ENCODE results near the gene ZNF224.

- TF ChIP-seq POLR2A (IDR thresholded peaks at IDR 0.05; ENCODE audit: low read depth, low read length) (no peak), POLR2AphosphoS5 (IDR thresholded peaks at IDR 0.05; ENCODE audit: low read depth, low read length) (no peak), TAF1 (IDR thresholded peaks at IDR 0.05; ENCODE audit: low read depth, low read length) (no peak), SPI1 (IDR thresholded peaks at IDR 0.05; ENCODE audit: low read depth, low read length) (no peak)
Measured at GRCh38 chr19:44149776-44150175, 55.6 kb downstream of the ZNF224 start.

Data from GM12891 (cell line).